IMR-90 (cell line): ENCODE results near the gene LAIR2. TPM values are rescaled to one million over a fixed set of nuclear protein-coding genes. Genes with fewer than 3 reads are reported as not detected.

Experiments used
- ATAC-seq: fragments of 200-7000 bp; cut with Tn5 transposase; 2 replicates; pipeline ENCODE4 v1.9.1; 2020; ENCODE audit warnings: low read depth, mild to moderate bottlenecking, moderate library complexity
- BruUV-seq: library from RNA; stranded (reverse); fragments of 400-500 nt; replicated peaks from 2 replicates; lab custom pipeline; 2021; lab: Mats Ljungman, UMichigan
- CTCF ChIA-PET: fragments of 300-600 bp; formaldehyde crosslinking; extraction: SDS; loops from one replicate; lab custom pipeline; 2021; ENCODE audit warnings: antibody characterized with exemption; lab: Yijun Ruan, JAX
- POLR2A ChIA-PET: fragments of 300-600 bp; sonication (Branson Sonifier 250); formaldehyde crosslinking; loops from one replicate; lab custom pipeline; 2022; ENCODE audit warnings: antibody characterized with exemption; ENCODE audit not compliant: unreplicated experiment; lab: Charles Lee
- DNase-seq: peaks from one replicate; pipeline ENCODE4 v3.0.0; 2013
- H2AFZ ChIP-seq: replicated peaks from 2 replicates; pipeline ENCODE3; 2013; ENCODE audit warnings: low read length, mild to moderate bottlenecking; ENCODE audit not compliant: poor library complexity
- H2AK5ac ChIP-seq: 2 replicates; pipeline ENCODE4 v1.6.1; 2013; ENCODE audit warnings: low read depth, low read length, inconsistent platforms
- H2AK9ac ChIP-seq: replicated peaks from 2 replicates; pipeline ENCODE3; 2013; ENCODE audit warnings: mild to moderate bottlenecking, low read depth, low read length, moderate library complexity; ENCODE audit not compliant: poor library complexity
- H2BK120ac ChIP-seq: 2 replicates; pipeline ENCODE4 v1.6.1; 2013; ENCODE audit warnings: low read depth, low read length, inconsistent platforms
- H2BK15ac ChIP-seq: 3 replicates; pipeline ENCODE4 v1.6.1; 2013; ENCODE audit warnings: low read depth, low read length, inconsistent platforms
- H2BK20ac ChIP-seq: 2 replicates; pipeline ENCODE4 v1.6.1; 2013; ENCODE audit warnings: low read depth, mild to moderate bottlenecking, inconsistent platforms, low read length, moderate library complexity
- H2BK5ac ChIP-seq: 2 replicates; pipeline ENCODE4 v1.6.1; 2013; ENCODE audit warnings: mild to moderate bottlenecking, low read depth, low read length, inconsistent platforms; ENCODE audit not compliant: poor library complexity, severe bottlenecking
- H3K14ac ChIP-seq: replicated peaks from 2 replicates; pipeline ENCODE4 v1.6.1; 2013; ENCODE audit warnings: low read depth, low read length, inconsistent platforms
- H3K18ac ChIP-seq: 2 replicates; pipeline ENCODE4 v1.6.1; 2013; ENCODE audit warnings: low read depth, low read length, control low read depth
- H3K23ac ChIP-seq: 2 replicates; pipeline ENCODE4 v1.6.1; 2013; ENCODE audit warnings: low read depth, low read length, inconsistent platforms
- H3K27ac ChIP-seq: 2 replicates; pipeline ENCODE4 v1.5.1; 2013; ENCODE audit warnings: mild to moderate bottlenecking, control low read depth, low read length; ENCODE audit not compliant: insufficient read depth
- H3K27me3 ChIP-seq: 2 replicates; pipeline ENCODE4 v1.6.1; 2013; ENCODE audit warnings: low read length; ENCODE audit not compliant: control insufficient read depth, insufficient read depth
- H3K36me3 ChIP-seq: 2 replicates; pipeline ENCODE4 v1.6.1; 2013; ENCODE audit warnings: low read length, mixed read lengths; ENCODE audit not compliant: control insufficient read depth, insufficient read depth
- H3K4ac ChIP-seq: 2 replicates; pipeline ENCODE4 v1.6.1; 2013; ENCODE audit warnings: low read depth, low read length, inconsistent platforms
- H3K4me1 ChIP-seq: 2 replicates; pipeline ENCODE4 v1.6.1; 2013; ENCODE audit warnings: low read length, mixed read lengths; ENCODE audit not compliant: control insufficient read depth, insufficient read depth
- H3K4me2 ChIP-seq: 2 replicates; pipeline ENCODE4 v1.6.1; 2013; ENCODE audit warnings: low read depth, mild to moderate bottlenecking, control low read depth, low read length, moderate library complexity
- H3K4me3 ChIP-seq: 2 replicates; pipeline ENCODE4 v1.5.1; 2013; ENCODE audit warnings: low read depth, mild to moderate bottlenecking, control low read depth, low read length, moderate library complexity; ENCODE audit not compliant: insufficient read depth
- H3K56ac ChIP-seq: 2 replicates; pipeline ENCODE4 v1.6.1; 2013; ENCODE audit warnings: low read length, inconsistent platforms; ENCODE audit not compliant: insufficient read depth; ENCODE audit errors: extremely low read depth
- H3K79me1 ChIP-seq, 2 experiments: 2 replicates each; pipeline ENCODE4 v1.6.1; 2013; ENCODE audit warnings: low read length in 2 of 2, inconsistent platforms in 1 of 2, low read depth in 1 of 2
- H3K9ac ChIP-seq: 2 replicates; pipeline ENCODE4 v1.6.1; 2013; ENCODE audit warnings: low read depth, low read length, control low read depth
- H3K9me1 ChIP-seq: 2 replicates; pipeline ENCODE4 v1.6.1; 2013; ENCODE audit warnings: low read length, inconsistent platforms; ENCODE audit not compliant: insufficient read depth
- H3K9me3 ChIP-seq: 2 replicates; pipeline ENCODE4 v1.6.1; 2013; ENCODE audit warnings: low read length; ENCODE audit not compliant: control insufficient read depth, insufficient read depth
- H4K20me1 ChIP-seq: 2 replicates; pipeline ENCODE4 v1.6.1; 2013; ENCODE audit warnings: low read length, inconsistent platforms; ENCODE audit not compliant: insufficient read depth
- H4K5ac ChIP-seq: 2 replicates; pipeline ENCODE4 v1.6.1; 2013; ENCODE audit warnings: mild to moderate bottlenecking, low read depth, low read length, control low read depth
- H4K8ac ChIP-seq, 2 experiments: 2 replicates each; pipeline ENCODE4 v1.6.1; 2013; ENCODE audit warnings: low read depth in 2 of 2, low read length in 2 of 2, control low read depth in 1 of 2, inconsistent platforms in 1 of 2
- H4K91ac ChIP-seq: 2 replicates; pipeline ENCODE4 v1.6.1; 2013; ENCODE audit warnings: low read depth, low read length, inconsistent platforms; ENCODE audit not compliant: insufficient read depth
- CEBPB ChIP-seq: IDR thresholded peaks from 2 replicates; pipeline ENCODE4 v1.6.1; 2012; ENCODE audit warnings: low read depth, low read length, improper control_type of control experiment
- ELK1 ChIP-seq: fragments of 150-350 bp; IDR thresholded peaks from 2 replicates; pipeline ENCODE4 v1.6.1; 2016; ENCODE audit warnings: low read depth, mild to moderate bottlenecking, low read length, moderate library complexity, borderline replicate concordance
- FOS ChIP-seq: fragments of 150-350 bp; IDR thresholded peaks from 2 replicates; pipeline ENCODE4 v1.6.1; 2016; ENCODE audit warnings: low read depth, low read length
- MAZ ChIP-seq: IDR thresholded peaks from 2 replicates; pipeline ENCODE4 v1.6.1; 2012; ENCODE audit warnings: low read depth, mild to moderate bottlenecking, low read length, improper control_type of control experiment, moderate library complexity, borderline replicate concordance
- POLR2A ChIP-seq: IDR thresholded peaks from 2 replicates; pipeline ENCODE4 v1.6.1; 2012; ENCODE audit warnings: mild to moderate bottlenecking, low read depth, low read length
- RAD21 ChIP-seq: IDR thresholded peaks from 2 replicates; pipeline ENCODE4 v1.6.1; 2012; ENCODE audit warnings: low read length, improper control_type of control experiment
- RCOR1 ChIP-seq: IDR thresholded peaks from 2 replicates; pipeline ENCODE4 v1.6.1; 2012; ENCODE audit warnings: mild to moderate bottlenecking, low read length, improper control_type of control experiment; ENCODE audit not compliant: insufficient replicate concordance
- WGBS, 2 experiments: methylation state at CpG; one replicate each; pipeline versions ENCODE4 v1.1.5 to v1.1.7; 2013; ENCODE audit warnings: missing lambda C conversion rate in 2 of 2; ENCODE audit not compliant: insufficient read length in 1 of 2; ENCODE audit errors: extremely low coverage in 2 of 2; 5-methylcytosine and 5-hydroxymethylcytosine counted together
- dilution Hi-C: fragments of 300-500 bp; cut with HindIII; formaldehyde crosslinking; loops from one replicate; pipeline ENCODE4 v1.14.3; 2018; ENCODE audit warnings: low sequenced_read_pairs; ENCODE audit not compliant: unreplicated experiment
- in situ Hi-C: fragments of 300-500 bp; cut with MboI; formaldehyde crosslinking; loops from 3 replicates; pipeline ENCODE4 v1.14.3; 2019; ENCODE audit warnings: low sequenced_read_pairs, inconsistent platforms, mixed read lengths
- intact Hi-C: fragments of 100-400 bp; cut with micrococcal nuclease; formaldehyde crosslinking; loops from 2 replicates; pipeline ENCODE4 v1.10.0; 2022
- polyA plus RNA-seq, 3 experiments: library from polyadenylated mRNA; depleted of rRNA; stranded (reverse); fragments of >200 nt; gene quantifications; 2 replicates each; pipeline ENCODE4 v1.2.3, GENCODE V29; 2012; ENCODE audit warnings: low replicate concordance in 1 of 3
- total RNA-seq: library from RNA; depleted of rRNA; stranded (reverse); fragments of >200 nt; gene quantifications from 2 replicates; pipeline ENCODE4 v1.2.3, GENCODE V29; 2012
- TF ChIP-seq, protein P1 (sequence below): conservative IDR thresholded peaks from 2 replicates; pipeline ENCODE4 v1.5.1; 2012; ENCODE audit warnings: mild to moderate bottlenecking, low read depth, low read length, improper control_type of control experiment

LAIR2 gene
- total and polyA plus RNA-seq, 2 of the 4 experiments (the other 2 are of a cell fraction) = not detected

DNA sequence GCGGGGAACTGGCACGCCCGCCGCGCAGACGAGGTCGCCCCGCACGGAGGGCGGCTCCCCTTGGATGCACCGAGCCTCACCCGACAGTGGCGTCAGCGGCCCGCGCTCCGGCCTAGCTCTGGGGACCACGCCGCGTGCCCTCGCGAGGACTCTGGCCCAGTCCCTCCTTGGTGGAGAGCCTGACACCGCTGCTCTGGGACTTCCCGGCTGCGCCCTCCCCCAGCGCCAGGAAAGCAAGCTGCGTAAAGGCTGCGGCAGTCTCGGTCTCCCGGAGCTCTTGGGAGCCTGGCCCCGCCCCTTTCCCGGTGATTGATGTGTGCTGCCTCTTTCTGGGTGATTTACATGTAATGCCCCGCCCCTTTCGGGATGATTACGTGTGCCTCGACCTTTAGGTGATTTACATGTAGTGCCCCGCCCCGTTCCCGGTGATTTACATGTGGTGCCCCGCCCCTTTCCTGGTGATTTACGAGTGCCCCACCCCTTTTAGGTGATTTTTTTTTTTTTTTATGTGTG lies 39.0 kb upstream of the LAIR2 start, which contains the start of gene LENG9:
Gene LENG9 (minus strand): TSS at position 248 of the 513 bp plus-strand sequence. CDS start 252 bp downstream, outside the sequence.
- no peaks in the 10 kb centered on the region for H3K9me3 ChIP-seq
- peak within 1 kb of the TSS; percentile 50; the same call in 1 of the 2 replicates for H3K18ac ChIP-seq
- H2BK5ac ChIP-seq = peak within 1 kb of the TSS; percentile 83
- H3K27ac ChIP-seq = peak within 1 kb of the TSS; percentile 94
- H3K14ac ChIP-seq = peak within 1 kb of the TSS; percentile 88
- peaks cover 37% of the 10 kb centered on the region for H3K36me3 ChIP-seq
- dilution Hi-C loops = no loop called here
- peaks cover 4% of the 10 kb centered on the region; the same call in 1 of the 2 replicates for H3K9me1 ChIP-seq
- no TSS peak for BruUV-seq
- in situ Hi-C loops = loop anchor here (25.0 kb wide), 4 partner anchors 351 to 1674 kb away; partner anchors contain the start of genes NAT14, NDUFA3, OSCAR and PRPF31
- DNase-seq (peak; percentile 97), ATAC-seq (peak; percentile 65)
- H4K8ac ChIP-seq = peak within 1 kb of the TSS; percentile 30 to 95; a peak in 3 of 4 replicates
- H3K4me3 ChIP-seq = peak within 1 kb of the TSS; percentile 52
- peaks cover 38% of the 10 kb centered on the region for H4K20me1 ChIP-seq
- peak within 1 kb of the TSS; percentile 88 for H3K4me2 ChIP-seq
- no peak within 1 kb of the TSS for H2BK20ac ChIP-seq
- no peak within 1 kb of the TSS for H2BK15ac ChIP-seq
- peak within 1 kb of the TSS; percentile 90 for H2AK9ac ChIP-seq
- peak within 1 kb of the TSS; percentile 86 for H4K5ac ChIP-seq
- peak within 1 kb of the TSS; percentile 57; the same call in 1 of the 2 replicates for H3K56ac ChIP-seq
- H4K91ac ChIP-seq = peak within 1 kb of the TSS; percentile 77
- intact Hi-C loops = loop anchor here (10.0 kb wide), 1 partner anchor 621 kb away; no protein-coding TSS in a partner anchor
- peaks cover 18% of the 10 kb centered on the region for H3K4me1 ChIP-seq
- CTCF ChIA-PET = interaction anchor here (0.7 to 0.8 kb wide), 2 partner anchors 9 to 15 kb away, joined by 3 to 4 read pairs; partner anchors contain the start of genes CDC42EP5 and LENG8
- peak within 1 kb of the TSS; percentile 71 for H3K23ac ChIP-seq
- H3K79me1 ChIP-seq = peaks cover 11 to 33% of the 10 kb centered on the region in 2 experiments; a peak in 3 of 4 replicates
- WGBS, 2 experiments = 1% methylated on average over 16 of the region's 41 CpGs; no CpG with 5 or more reads in 1 of the 2 experiments
- H3K9ac ChIP-seq = peak within 1 kb of the TSS; percentile 77
- H2AK5ac ChIP-seq = peak within 1 kb of the TSS; percentile 94
- H3K4ac ChIP-seq = peak within 1 kb of the TSS; percentile 93
- H2AFZ ChIP-seq = peak within 1 kb of the TSS; percentile 88
- no peak for TF ChIP-seq FOS
- TF ChIP-seq, protein P1, sequence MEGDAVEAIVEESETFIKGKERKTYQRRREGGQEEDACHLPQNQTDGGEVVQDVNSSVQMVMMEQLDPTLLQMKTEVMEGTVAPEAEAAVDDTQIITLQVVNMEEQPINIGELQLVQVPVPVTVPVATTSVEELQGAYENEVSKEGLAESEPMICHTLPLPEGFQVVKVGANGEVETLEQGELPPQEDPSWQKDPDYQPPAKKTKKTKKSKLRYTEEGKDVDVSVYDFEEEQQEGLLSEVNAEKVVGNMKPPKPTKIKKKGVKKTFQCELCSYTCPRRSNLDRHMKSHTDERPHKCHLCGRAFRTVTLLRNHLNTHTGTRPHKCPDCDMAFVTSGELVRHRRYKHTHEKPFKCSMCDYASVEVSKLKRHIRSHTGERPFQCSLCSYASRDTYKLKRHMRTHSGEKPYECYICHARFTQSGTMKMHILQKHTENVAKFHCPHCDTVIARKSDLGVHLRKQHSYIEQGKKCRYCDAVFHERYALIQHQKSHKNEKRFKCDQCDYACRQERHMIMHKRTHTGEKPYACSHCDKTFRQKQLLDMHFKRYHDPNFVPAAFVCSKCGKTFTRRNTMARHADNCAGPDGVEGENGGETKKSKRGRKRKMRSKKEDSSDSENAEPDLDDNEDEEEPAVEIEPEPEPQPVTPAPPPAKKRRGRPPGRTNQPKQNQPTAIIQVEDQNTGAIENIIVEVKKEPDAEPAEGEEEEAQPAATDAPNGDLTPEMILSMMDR = no peak
- peak; percentile 11; the same call in 1 of the 2 replicates for TF ChIP-seq POLR2A
- TF ChIP-seq RCOR1 = no peak
- TF ChIP-seq RAD21 = no peak
- no peak for TF ChIP-seq ELK1
- TF ChIP-seq CEBPB = no peak
- 0 out of 2 replicates have a peak, but pooled peaks have one; percentile 46 for TF ChIP-seq MAZ
- no peaks in the 10 kb centered on the region for H3K27me3 ChIP-seq
- POLR2A ChIA-PET = interaction anchor here (0.6 to 1.0 kb wide), 3 partner anchors 15 to 33 kb away, joined by 3 to 6 read pairs (median 3); partner anchors contain the start of gene LENG8
- 0 out of 2 replicates have a peak within 1 kb of the TSS, but pooled peaks have one; percentile 39 for H2BK120ac ChIP-seq
